ENCODE data around the gene A1BG. TPM values are rescaled to one million over a fixed set of nuclear protein-coding genes. Genes with fewer than 3 reads are reported as not detected.

Gene A1BG
- total RNA-seq, 1 experiment from 2014 or later, result 47.4 TPM

GRCh38 chr19:58353717-58354477 is 605 bp upstream of the A1BG start:
- intact Hi-C loops (cut with micrococcal nuclease; ENCODE audit: unreplicated experiment) (no loop called here), in situ Hi-C loops (cut with HindIII; ENCODE audit: low pct_unique_long_range_greater_than_20kb, low sequenced_read_pairs) (no loop called here)
- Histone ChIP-seq H3K4me3 (ENCODE audit: low read depth in 2 of 2, low read length in 2 of 2) (no peak overlapping the region), H3K36me3 (ENCODE audit: control insufficient read depth, insufficient read depth, low read length) (no peaks in the 10 kb centered on the region), H3K27ac (ENCODE audit: low read length) (no peak overlapping the region), H3K27me3 (ENCODE audit: control insufficient read depth, insufficient read depth, low read length) (no peaks in the 10 kb centered on the region), H3K9me3 (ENCODE audit: control insufficient read depth, insufficient read depth, low read depth, low read length) (no peaks in the 10 kb centered on the region), H3K4me1 (ENCODE audit: control insufficient read depth, insufficient read depth, low read length) (no peaks in the 10 kb centered on the region)
- ATAC-seq (no peak), DNase-seq (ENCODE audit: low read depth, low spot score) (no peak)
- TF ChIP-seq REST (IDR thresholded peaks at IDR 0.05; ENCODE audit: insufficient read depth in 1 of 2, low read depth in 2 of 2, low read length in 1 of 2) (no peak), CTCF (IDR thresholded peaks at IDR 0.05) (no peak), SIN3A (IDR thresholded peaks at IDR 0.05; ENCODE audit: borderline replicate concordance, insufficient read depth, low read depth, low read length) (no peak), TCF7L2 (IDR thresholded peaks at IDR 0.05; ENCODE audit: low read depth, low read length) (no peak), POLR2AphosphoS5 (IDR thresholded peaks at IDR 0.05; ENCODE audit: low read depth, low read length) (no peak; the same call in 1 of the 2 replicates)
- no TSS peak for BruUV-seq (replicated peaks)
- POLR2A ChIA-PET, result no interaction called here
- CTCF ChIA-PET, result no interaction called here

GRCh38 chr19:58351990-58352755 is 1.1 kb downstream of the A1BG start:
- peaks cover 3% of the 10 kb centered on the region; the same call in 1 of the 2 replicates for H3K4me1 ChIP-seq (ENCODE audit: control insufficient read depth, insufficient read depth, low read length)
- H3K27me3 ChIP-seq (ENCODE audit: control insufficient read depth, insufficient read depth, low read length), result no peaks in the 10 kb centered on the region
- H3K9me3 ChIP-seq (ENCODE audit: control insufficient read depth, insufficient read depth, low read depth, low read length), result no peaks in the 10 kb centered on the region
- in situ Hi-C loops (cut with HindIII; ENCODE audit: low pct_unique_long_range_greater_than_20kb, low sequenced_read_pairs), result no loop called here
- no peaks in the 10 kb centered on the region for H3K36me3 ChIP-seq (ENCODE audit: control insufficient read depth, insufficient read depth, low read length)
- ChIA-PET CTCF (interaction anchor here (0.5 kb wide), 1 partner anchor 24 kb away, joined by 5 read pairs; no protein-coding TSS in a partner anchor), POLR2A (interaction anchor here (1.1 kb wide), 1 partner anchor 10 kb away, joined by 3 read pairs; the partner anchor contains the start of gene ZNF497)
- ATAC-seq (no peak), DNase-seq (ENCODE audit: low read depth, low spot score) (no peak)
- no peak for TF ChIP-seq CTCF (IDR thresholded peaks at IDR 0.05)
- no peak for TF ChIP-seq POLR2AphosphoS5 (IDR thresholded peaks at IDR 0.05; ENCODE audit: low read depth, low read length)
- TF ChIP-seq TCF7L2 (IDR thresholded peaks at IDR 0.05; ENCODE audit: low read depth, low read length), result no peak
- TF ChIP-seq REST (IDR thresholded peaks at IDR 0.05; ENCODE audit: insufficient read depth in 1 of 2, low read depth in 2 of 2, low read length in 1 of 2), result no peak
- TF ChIP-seq SIN3A (IDR thresholded peaks at IDR 0.05; ENCODE audit: borderline replicate concordance, insufficient read depth, low read depth, low read length), result no peak
- no peak overlapping the region for H3K27ac ChIP-seq (ENCODE audit: low read length)
- intact Hi-C loops (cut with micrococcal nuclease; ENCODE audit: unreplicated experiment), result no loop called here
- H3K4me3 ChIP-seq (ENCODE audit: low read depth in 2 of 2, low read length in 2 of 2), result no peak overlapping the region
- no TSS peak for BruUV-seq (replicated peaks)

Measured in Panc1 (cell line).